NCI-H1048 (cell line): ENCODE measurements around the gene ZNF138.

Experiments
- DNase-seq: peaks from one replicate; lab custom pipeline; 2025; lab: John Stamatoyannopoulos, UW

Gene ZNF138

DNA sequence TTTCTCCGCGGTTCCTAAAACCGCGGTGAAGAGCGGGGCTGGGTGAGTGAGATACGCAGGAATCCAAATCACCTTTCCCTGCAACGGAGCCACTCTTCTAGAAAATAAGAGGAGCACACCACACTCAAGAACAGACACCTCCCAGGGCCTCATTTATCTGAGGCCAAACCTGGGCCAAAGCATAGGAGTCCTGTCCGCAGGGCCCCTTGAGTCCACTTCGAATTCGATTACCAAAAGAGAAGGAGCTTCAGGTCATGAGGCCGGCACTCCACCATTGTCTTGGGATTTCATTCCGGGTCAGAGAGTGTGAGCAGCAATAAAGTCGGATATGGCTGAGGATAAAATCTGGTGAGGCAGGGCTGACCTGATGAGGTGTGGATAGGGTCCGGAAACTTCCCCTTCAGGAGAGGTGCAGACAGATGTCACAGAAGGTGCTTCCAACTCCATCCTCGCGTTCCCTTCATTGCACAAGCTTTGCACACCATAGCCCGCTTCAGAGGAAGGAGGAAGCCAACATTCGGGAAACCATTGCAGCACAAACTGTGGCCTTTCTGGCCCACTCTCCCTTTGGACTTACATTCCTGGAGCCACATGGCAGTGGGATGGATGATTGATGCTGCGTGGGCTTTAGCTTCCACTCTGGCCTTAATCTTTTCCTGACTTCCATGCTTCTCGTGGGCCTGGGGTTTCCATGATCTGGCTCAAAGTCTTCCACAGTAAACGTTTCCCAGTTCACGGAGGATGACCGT lies 81.6 kb downstream of the ZNF138 start:
- no peak for DNase-seq

DNA sequence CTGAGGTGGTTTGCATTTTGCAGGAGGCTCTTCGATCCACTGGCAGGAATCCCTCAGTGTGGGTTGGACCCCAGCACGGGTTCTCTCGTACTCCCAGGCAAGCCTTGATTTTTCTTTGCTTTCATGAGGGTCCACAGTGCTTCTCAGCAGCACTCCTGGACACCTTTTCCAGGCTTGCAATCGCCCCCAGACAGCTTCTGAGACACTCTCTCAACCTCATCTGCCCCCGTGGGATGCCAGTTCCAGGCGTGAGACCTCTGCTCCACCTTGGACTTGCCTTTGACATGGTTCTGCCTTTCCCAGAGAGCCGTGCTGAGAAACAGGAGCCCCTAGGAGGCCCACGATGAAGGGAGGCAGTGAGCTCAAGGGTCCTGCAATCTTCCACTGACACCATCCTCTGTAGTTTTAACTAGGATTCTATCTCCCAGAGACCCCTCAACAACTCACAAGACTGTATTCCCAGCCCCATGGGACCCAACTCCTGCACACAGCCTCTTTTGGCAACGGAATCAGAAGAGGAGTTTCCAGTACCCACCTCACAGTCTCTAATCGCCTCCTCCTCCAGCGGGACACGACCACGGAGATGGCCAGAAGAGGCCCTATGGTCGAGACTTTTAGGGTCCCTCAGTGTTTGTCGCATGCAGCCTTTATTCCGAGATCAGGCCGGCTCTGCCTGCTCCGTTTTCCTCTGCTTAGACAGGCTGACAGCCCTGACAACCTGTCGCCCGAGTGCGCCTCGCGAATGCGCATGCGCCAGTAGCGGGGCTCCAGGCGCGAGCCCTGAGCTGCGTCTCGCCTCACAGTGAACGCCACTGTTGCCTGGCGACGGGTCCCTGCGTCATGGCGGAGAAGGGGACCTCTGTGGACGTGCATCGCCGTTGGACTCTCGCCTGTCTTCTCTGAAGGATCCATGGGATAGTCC lies 82.8 kb downstream of the ZNF138 start:
- DNase-seq = no peak

DNA sequence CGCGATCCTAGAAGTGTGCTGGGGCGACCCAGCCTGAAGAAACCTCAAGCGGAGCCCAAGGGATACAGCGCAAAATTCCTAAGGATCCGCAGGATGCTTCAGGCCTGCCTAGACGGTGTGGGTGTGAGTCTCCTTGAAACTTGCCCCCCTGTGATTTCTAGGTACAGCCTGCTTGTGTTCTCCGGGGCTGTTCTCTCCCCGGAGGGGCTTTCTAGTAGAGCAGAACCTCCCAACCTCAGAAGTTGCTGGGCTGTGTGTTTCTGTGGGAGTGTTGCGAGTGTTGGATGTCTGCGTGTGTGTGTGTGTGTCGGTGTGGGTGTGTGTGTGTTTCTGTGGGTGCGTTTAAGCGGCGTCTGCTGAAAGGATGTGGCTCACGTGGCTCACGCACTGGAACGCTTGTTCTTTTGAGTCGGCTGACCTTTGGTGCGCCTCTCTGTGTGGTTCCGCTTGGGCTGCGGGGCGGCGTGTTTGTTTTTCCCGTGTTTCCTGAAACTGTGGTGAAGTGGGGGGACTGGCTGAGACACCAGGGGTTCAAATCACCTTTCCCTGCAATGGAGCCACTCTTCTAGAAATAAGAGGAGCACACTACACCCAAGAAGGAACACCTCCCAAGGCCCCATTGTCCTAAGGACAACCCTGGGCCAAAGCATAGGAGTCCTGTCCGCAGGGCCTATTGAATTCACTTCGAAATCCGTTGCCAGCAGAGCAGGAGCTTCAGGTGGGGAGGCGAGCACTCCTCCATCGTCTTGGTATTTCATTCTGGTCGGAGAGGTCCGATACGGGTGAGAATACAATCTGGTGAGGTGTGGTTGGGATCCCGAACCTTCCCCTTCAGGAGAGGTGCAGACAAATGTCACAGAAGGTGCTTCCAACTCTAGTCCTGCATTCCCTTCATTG lies 83.7 kb downstream of the ZNF138 start:
- no peak for DNase-seq

DNA sequence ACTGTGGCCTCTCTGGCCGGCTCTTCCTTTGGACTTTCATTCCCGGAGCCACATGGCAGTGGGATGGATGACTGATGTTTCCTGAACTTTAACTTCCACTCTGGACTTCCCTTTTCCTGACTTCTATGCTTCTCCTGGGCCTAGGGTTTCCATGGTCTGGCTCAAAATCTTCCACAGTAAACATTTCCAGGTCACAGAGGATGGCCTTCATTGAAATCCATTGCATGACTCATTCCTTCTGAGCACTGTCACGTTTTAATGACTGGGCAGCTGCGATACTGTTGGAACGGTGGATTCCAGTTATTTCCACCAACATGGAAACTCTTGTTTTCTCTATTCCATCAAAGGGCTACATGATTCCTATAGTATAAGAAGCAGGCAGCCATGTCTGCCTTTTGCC lies 84.5 kb downstream of the ZNF138 start:
- DNase-seq = no peak

DNA sequence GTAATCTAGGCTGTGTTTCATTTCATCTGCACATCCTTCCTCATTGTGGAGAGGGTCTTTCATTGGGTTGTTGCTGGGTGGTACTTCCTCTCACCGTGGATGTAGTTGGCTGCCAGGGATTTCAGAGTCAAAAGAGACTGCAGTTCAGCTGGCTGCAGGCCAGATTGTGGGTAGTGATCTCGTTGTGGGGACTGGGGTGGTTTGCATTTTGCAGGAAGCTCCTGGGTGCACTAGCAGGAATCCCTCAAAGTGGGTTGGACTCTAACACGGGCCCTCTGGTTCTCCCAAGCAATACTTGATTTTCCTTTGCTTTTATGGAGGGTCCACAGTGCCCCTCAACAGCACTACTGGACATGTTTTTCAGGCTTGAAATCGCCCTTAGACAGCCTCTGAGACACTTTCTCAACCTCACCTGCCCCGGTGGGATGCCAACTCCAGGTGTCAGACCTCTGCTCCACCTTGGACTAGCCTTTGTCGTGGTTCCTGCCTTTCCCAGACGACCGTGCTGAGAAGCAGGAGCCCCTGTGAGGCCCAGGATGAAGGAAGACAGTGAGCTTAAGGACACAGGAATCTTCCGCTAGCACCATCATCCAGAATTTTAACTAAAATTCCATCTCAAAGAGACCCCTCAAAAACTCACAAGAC lies 85.0 kb downstream of the ZNF138 start:
- no peak for DNase-seq

DNA sequence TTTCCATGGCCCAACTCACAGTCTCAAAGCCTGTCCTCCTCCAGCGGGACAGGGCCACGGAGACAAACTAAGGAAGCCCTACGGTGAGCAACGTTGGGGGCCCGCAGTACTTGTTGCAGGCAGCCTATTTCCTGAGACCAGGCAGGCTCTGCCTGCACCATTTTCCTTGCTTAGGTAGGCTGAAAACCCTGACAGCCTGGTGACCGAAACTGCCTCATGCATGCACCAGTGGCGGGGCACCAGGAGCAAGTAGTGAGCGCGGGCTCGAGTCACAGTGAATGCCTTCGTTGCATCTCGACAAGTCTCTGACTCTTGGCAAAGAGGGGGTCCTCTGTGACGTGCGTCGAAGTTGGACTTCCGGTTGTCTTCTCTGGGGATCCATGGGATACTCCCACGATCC lies 85.6 kb downstream of the ZNF138 start:
- no peak for DNase-seq

DNA sequence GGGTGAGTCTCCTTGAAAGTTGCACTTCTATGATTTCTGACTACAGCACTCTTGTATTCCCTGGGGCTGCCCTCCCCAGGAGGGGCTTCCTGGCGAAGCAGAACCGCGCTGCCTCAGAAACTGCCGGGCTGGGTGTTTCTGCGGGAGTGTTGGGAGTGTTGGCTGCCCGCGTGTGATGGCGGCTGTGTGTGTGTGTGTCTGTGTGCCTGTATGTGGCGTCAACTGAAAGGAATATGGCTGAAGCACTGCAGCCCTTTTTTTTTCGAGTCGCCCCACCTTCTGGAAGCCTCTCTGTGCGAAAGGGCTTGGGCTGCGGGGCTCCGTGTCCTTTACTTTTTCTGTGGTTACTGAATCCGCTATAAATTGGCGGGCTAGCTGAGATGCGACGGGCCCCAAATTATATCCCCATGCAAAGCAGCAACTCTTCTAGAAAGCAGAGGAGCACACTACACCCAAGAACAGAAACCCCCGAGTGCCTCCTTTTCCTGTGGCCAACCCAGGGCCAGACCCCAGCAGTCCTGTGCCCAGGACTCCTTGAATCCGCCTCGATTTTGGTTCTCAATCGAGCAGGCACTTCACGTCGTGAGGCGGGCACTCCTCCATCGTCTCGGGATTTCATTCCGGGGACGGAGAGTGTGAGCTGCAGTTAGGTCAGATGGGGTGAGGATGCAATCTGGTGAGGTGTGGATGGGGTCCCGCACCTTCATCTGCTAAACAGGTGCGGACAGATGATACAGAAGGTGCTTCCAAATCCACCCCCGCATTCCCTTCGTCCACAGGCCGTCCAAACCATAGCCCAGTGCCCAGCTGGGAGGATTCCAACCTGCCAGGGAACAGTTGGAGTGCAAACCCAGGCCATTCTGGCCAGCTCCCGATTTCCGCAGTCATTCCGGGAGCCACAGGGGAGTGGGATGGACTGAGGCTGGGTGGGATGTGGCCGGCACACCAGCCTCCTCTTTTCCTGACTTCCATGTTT lies 86.4 kb downstream of the ZNF138 start:
- no peak for DNase-seq

DNA sequence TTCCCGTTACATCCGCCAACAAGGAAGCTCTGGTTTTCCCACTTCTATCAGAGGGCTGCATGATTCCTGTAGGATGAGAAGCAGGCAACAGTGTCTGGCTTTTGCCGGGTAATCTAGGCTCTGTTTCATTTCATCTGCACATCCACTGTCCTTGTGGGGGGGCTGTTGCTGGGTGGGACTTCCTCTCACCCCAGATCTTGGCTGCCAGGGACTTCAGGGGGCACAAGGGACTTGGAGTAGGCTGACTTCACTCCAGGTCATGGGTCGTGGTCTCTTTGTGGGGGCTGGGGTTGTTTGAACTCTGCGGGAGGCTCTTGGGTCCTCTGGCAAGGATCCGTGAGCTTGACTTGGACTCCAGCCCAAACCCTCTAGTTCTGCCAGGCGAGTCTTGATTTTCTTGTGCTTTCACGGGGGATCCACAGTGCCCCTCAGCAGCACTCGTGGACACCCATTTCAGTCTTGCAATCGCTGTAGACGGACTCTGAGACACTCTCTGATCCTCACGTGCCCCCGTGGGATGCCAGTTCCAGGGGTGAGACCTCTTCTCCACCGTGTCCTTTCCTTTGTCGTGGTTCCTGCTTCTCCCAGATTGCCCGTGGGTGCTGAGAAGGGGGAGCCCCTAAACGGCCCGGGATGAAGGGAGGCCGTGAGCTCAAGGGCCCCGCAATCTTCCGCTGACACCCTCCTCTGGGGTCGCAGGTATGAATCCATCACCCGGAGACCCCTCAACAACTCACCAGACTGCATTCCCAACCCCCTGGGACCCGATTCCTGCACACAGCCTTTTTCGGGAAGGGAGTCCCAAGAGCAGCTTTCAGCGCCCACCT lies 87.4 kb downstream of the ZNF138 start:
- no peak for DNase-seq

DNA sequence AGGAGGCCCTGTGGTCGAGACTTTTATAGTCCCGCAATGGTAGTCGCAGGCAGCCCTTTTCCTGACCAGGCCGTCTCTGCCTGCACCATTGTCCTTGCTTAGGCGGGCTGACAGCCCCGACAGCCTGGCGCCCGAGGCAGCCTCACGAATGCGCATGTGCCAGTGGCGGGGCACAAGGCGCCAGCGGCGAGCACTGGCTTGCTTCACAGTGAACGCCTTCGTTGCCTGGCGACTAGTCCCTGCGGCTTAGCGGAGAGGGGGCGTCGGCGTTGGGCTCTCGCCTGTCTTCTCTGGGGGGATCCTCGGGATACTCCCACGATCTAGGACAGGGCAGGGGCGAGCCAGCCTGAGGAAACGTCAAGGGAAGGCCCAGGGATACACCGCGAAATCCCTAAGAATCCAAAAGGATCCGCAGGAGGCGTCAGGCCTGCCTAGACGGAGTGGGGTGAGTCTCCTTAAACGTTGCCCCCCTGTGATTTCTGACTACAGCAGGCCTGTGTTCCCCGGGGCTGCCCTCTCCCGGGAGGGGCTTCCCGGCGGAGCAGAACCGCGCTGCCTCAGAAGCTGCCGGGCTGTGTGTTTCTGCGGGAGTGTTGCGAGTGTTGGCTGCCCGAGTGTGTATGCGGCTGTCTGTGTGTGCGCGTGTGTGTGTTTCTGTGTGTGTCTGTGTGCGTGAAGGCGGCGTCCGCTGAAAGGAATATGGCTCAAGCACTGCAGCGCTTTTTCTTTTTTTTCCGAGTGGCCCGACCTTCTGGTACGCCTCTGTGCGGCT lies 88.3 kb downstream of the ZNF138 start:
- DNase-seq = no peak
